OCI-LY1 (cell line): Measurements from ENCODE around the gene MAJIN.

Experiments
- EZH2 ChIP-seq: fragments of 200-600 bp; sonication (generic), shearing (Covaris generic); IDR thresholded peaks from 2 replicates; pipeline ENCODE4 v1.8.0; 2017; ENCODE audit warnings: borderline replicate concordance, mixed run types, mild to moderate bottlenecking, antibody characterized with exemption, low read length, moderate library complexity, mixed read lengths
- TF ChIP-seq, protein P1 (sequence below): fragments of 200-600 bp; sonication (generic), shearing (Covaris generic); IDR thresholded peaks from 2 replicates; pipeline ENCODE4 v1.5.1; 2017; ENCODE audit warnings: mild to moderate bottlenecking, antibody characterized with exemption, low read length, moderate library complexity, mixed read lengths

DNA sequence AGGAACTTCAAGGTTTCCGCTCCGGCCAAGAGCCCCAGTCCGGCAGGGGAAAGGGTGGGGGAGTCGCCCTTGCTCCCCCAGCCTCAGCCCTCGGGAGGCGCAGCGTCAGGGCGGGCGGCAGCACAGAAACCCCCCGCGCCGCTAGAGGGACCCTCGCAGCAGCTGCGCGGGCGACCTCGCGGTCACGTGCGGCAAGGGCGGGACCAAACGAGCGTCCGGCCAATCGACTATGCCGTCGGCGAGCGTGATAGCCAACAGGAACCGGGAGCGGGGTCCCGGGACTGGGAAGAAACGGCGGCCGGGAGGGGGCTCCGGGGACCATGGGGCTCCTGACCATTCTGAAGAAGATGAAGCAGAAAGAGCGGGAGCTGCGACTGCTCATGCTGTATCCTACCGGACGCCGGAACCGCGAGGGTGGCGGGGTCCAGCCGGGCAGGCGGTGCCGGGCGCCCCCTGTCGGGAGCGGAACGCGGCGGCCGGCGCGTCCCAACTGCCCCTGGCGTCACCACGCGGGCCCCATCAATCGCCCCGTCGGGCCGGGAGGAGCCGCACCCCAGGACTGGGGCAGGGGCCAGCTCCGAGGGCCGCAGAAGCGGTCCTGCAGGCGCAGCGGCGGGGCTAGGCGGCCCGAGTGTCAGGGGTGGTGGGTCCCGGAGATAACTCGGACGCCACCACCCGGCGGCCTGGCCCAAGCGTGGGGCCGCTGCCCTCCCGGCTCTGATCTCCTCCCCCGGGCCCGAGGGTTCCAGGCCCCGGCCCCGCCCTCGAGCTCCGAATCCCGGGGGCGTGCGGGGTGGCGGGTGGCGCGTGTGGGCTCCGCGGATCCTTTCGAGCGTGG, 42.2 kb upstream of the MAJIN start, which contains the start of gene ARL2:
- TF ChIP-seq, protein P1, sequence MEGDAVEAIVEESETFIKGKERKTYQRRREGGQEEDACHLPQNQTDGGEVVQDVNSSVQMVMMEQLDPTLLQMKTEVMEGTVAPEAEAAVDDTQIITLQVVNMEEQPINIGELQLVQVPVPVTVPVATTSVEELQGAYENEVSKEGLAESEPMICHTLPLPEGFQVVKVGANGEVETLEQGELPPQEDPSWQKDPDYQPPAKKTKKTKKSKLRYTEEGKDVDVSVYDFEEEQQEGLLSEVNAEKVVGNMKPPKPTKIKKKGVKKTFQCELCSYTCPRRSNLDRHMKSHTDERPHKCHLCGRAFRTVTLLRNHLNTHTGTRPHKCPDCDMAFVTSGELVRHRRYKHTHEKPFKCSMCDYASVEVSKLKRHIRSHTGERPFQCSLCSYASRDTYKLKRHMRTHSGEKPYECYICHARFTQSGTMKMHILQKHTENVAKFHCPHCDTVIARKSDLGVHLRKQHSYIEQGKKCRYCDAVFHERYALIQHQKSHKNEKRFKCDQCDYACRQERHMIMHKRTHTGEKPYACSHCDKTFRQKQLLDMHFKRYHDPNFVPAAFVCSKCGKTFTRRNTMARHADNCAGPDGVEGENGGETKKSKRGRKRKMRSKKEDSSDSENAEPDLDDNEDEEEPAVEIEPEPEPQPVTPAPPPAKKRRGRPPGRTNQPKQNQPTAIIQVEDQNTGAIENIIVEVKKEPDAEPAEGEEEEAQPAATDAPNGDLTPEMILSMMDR: peak; percentile 67
- TF ChIP-seq EZH2: no peak
